Calu3 (cell line): ENCODE measurements around the gene GAS2. TPM values are rescaled to one million over a fixed set of nuclear protein-coding genes. Genes with fewer than 3 reads are reported as not detected.

ENCODE experiments used
- Bru-seq: library from RNA; stranded (reverse); fragments of 400-500 nt; gene quantifications from one replicate; lab custom pipeline; 2021; lab: Mats Ljungman, UMichigan
- BruChase-seq, 2 experiments: library from RNA; stranded (reverse); fragments of 400-500 nt; gene quantifications; one replicate each; lab custom pipeline; 2021; lab: Mats Ljungman, UMichigan
- BruUV-seq: library from RNA; stranded (reverse); fragments of 400-500 nt; replicated peaks from 2 replicates; lab custom pipeline; 2021; lab: Mats Ljungman, UMichigan
- CTCF ChIA-PET: fragments of 300-600 bp; sonication (Branson Sonifier 250); formaldehyde crosslinking; loops from one replicate; lab custom pipeline; 2022; ENCODE audit warnings: antibody characterized with exemption; lab: Charles Lee
- DNase-seq: peaks from one replicate; pipeline ENCODE4 v3.0.0; 2022
- H3K27ac Mint-ChIP-seq: one replicate; pipeline ENCODE4 v1.8.0; 2022; ENCODE audit warnings: mixed read lengths; ENCODE audit not compliant: unreplicated experiment
- H3K27me3 Mint-ChIP-seq: one replicate; pipeline ENCODE4 v1.8.0; 2022; ENCODE audit warnings: mixed read lengths; ENCODE audit not compliant: unreplicated experiment
- H3K36me3 Mint-ChIP-seq: one replicate; pipeline ENCODE4 v1.8.0; 2022; ENCODE audit warnings: mild to moderate bottlenecking, moderate library complexity, mixed read lengths; ENCODE audit not compliant: insufficient read depth, unreplicated experiment
- H3K4me1 Mint-ChIP-seq: one replicate; pipeline ENCODE4 v1.8.0; 2022; ENCODE audit warnings: mild to moderate bottlenecking, low read depth, mixed read lengths; ENCODE audit not compliant: unreplicated experiment
- H3K4me3 Mint-ChIP-seq: one replicate; pipeline ENCODE4 v1.8.0; 2022; ENCODE audit warnings: mild to moderate bottlenecking, low read depth, moderate library complexity, mixed read lengths; ENCODE audit not compliant: unreplicated experiment
- H3K9me3 Mint-ChIP-seq: one replicate; pipeline ENCODE4 v1.8.0; 2022; ENCODE audit warnings: low read depth, mixed read lengths; ENCODE audit not compliant: unreplicated experiment
- intact Hi-C: fragments of 100-400 bp; cut with micrococcal nuclease; formaldehyde crosslinking; loops from one replicate; pipeline ENCODE4 v1.10.0; 2022; ENCODE audit not compliant: unreplicated experiment
- long read RNA-seq: library from polyadenylated mRNA; stranded (forward); transcript quantifications from one replicate; pipeline ENCODE4 v2.0.0, GENCODE V29; 2022
- total RNA-seq: library from RNA; stranded (reverse); gene quantifications from 2 replicates; pipeline ENCODE4 v1.2.3, GENCODE V29; 2022
- TF ChIP-seq, protein P1 (sequence below): fragments of 200-600 bp; IDR thresholded peaks from one replicate; pipeline ENCODE4 v1.8.0; 2022; ENCODE audit warnings: antibody characterized with exemption; ENCODE audit not compliant: unreplicated experiment

GAS2 gene
- total RNA-seq = 3.8 and 3.9 TPM in 2 replicates
- Bru-seq, nascent RNA = percentile 34 among the genes with signal in this experiment
- percentile 37 among the genes with signal in this experiment for BruChase-seq, experiment 1, labeled RNA remaining after a 6-hour chase
- BruChase-seq, experiment 2, labeled RNA remaining after a 2-hour chase = percentile 33 among the genes with signal in this experiment
- long read RNA-seq, transcript GAS2-211 (1 exons, 895 nt) = major isoform, 5 of 6 reads
- long read RNA-seq, partial matches to known transcripts = 1 of 6 reads
- long read RNA-seq, other reads (novel, unspliced or antisense) = 0 of 6 reads

DNA sequence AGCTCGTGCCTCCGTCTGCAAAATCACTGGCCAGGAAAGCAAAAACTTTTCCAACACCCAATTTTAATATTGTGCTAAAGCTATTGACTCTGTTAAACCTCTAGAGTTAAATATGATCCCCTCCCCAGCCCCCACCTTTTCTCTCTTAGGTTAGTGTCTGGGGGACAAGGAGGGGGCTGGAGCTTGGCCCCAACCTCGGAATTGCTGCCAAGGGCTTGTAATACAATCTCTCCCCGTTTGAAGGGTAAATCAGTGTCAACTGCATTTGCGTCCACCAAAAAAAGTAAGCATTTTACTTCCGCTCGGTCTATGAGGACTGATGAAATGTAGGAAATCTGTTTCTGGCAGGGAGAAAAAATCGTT lies at the start of gene GAS2:
TSS of gene GAS2 (plus strand) at position 287 of the 363 bp plus-strand sequence. CDS start 8,259 bp downstream, outside the sequence.
- Mint-ChIP-seq H3K4me1 (peaks cover 19% of the 10 kb centered on the region), H3K27ac (peak within 1 kb of the TSS; percentile 54), H3K36me3 (peaks cover 16% of the 10 kb centered on the region), H3K4me3 (peak within 1 kb of the TSS; percentile 81), H3K9me3 (no peaks in the 10 kb centered on the region), H3K27me3 (no peaks in the 10 kb centered on the region)
- CTCF ChIA-PET = interaction anchor here (0.6 kb wide), 1 partner anchor 9 kb away, joined by 3 read pairs; no protein-coding TSS in a partner anchor
- DNase-seq = no peak
- intact Hi-C loops = loop anchor here (5.0 kb wide), 2 partner anchors 39 to 334 kb away; partner anchors contain the start of gene FANCF
- TF ChIP-seq, protein P1, sequence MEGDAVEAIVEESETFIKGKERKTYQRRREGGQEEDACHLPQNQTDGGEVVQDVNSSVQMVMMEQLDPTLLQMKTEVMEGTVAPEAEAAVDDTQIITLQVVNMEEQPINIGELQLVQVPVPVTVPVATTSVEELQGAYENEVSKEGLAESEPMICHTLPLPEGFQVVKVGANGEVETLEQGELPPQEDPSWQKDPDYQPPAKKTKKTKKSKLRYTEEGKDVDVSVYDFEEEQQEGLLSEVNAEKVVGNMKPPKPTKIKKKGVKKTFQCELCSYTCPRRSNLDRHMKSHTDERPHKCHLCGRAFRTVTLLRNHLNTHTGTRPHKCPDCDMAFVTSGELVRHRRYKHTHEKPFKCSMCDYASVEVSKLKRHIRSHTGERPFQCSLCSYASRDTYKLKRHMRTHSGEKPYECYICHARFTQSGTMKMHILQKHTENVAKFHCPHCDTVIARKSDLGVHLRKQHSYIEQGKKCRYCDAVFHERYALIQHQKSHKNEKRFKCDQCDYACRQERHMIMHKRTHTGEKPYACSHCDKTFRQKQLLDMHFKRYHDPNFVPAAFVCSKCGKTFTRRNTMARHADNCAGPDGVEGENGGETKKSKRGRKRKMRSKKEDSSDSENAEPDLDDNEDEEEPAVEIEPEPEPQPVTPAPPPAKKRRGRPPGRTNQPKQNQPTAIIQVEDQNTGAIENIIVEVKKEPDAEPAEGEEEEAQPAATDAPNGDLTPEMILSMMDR = no peak
- no TSS peak for BruUV-seq

DNA sequence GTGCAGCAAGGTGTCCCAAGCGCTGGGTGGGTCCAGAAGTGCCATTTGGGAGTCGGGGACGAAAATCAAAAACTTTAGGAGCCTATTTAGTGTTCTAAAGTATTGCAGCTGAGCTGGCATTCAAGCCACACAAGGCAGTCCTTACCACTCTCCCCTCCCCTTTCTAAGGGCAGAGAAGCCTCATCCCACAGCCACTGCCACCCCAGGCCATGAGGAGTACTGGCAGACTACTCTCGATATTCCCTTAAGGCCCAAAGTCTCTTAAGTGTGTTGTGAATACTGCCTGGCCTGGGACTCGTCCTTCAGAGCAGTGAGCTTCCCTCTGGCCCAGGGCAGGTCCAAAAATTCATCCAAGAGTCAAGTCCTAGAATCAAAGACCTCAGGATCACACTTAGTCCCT lies 48.5 kb upstream of the GAS2 start:
- no peaks in the 10 kb centered on the region for H3K27me3 Mint-ChIP-seq
- H3K36me3 Mint-ChIP-seq = no peaks in the 10 kb centered on the region
- no TSS peak for BruUV-seq
- DNase-seq = no peak
- no peak overlapping the region for H3K27ac Mint-ChIP-seq
- CTCF ChIA-PET = no interaction called here
- H3K4me1 Mint-ChIP-seq = no peaks in the 10 kb centered on the region
- intact Hi-C loops = no loop called here
- peaks cover 8% of the 10 kb centered on the region for H3K9me3 Mint-ChIP-seq
- TF ChIP-seq, protein P1 = no peak
- H3K4me3 Mint-ChIP-seq = no peak overlapping the region

DNA sequence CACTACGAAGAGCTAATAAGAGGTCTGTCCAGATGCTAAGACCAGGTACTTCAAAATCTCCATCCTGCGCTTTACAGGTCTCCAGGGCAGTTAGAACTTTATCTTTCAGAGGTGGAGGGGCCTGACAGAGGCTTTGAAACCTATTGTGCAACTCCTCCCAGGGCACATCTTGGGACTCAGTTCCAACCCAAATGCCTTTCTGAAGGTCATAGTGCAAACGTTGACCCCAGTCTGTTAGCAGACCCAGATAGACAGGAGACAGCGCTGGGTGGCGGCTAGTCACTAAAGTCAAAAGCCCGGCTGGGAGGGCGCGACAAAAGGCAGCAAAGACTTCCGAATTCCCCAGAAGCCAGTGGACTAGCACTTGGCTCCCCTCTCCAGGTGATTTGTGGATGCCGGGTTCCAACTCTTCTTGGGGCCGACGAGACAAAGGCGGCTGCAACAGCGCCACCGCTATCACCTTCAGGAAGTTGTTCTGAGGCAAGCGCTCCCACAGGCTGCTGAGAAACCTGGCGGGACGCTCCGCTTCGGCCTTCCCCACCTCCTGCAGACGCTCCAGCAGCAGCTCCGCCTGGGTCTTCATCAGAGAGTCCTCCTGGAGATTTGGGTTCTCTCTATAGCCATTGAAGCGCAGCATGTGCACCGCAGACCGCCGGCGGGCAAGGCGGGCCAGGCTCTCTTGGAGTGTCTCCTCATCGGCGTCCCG lies 41.5 kb upstream of the GAS2 start:
- peak overlapping the region; percentile 98 for H3K27ac Mint-ChIP-seq
- BruUV-seq = no TSS peak
- H3K27me3 Mint-ChIP-seq = no peaks in the 10 kb centered on the region
- CTCF ChIA-PET = interaction anchor here (0.6 kb wide), 1 partner anchor 131 kb away, joined by 4 read pairs; no protein-coding TSS in a partner anchor
- no peaks in the 10 kb centered on the region for H3K4me1 Mint-ChIP-seq
- intact Hi-C loops = loop anchor here (5.0 kb wide), 1 partner anchor 42 kb away; the partner anchor contains the start of gene GAS2
- H3K9me3 Mint-ChIP-seq = peaks cover under 1% of the 10 kb centered on the region
- peaks cover 23% of the 10 kb centered on the region for H3K36me3 Mint-ChIP-seq
- TF ChIP-seq, protein P1 = no peak
- DNase-seq = peak; percentile 70
- peak overlapping the region; percentile 99 for H3K4me3 Mint-ChIP-seq

DNA sequence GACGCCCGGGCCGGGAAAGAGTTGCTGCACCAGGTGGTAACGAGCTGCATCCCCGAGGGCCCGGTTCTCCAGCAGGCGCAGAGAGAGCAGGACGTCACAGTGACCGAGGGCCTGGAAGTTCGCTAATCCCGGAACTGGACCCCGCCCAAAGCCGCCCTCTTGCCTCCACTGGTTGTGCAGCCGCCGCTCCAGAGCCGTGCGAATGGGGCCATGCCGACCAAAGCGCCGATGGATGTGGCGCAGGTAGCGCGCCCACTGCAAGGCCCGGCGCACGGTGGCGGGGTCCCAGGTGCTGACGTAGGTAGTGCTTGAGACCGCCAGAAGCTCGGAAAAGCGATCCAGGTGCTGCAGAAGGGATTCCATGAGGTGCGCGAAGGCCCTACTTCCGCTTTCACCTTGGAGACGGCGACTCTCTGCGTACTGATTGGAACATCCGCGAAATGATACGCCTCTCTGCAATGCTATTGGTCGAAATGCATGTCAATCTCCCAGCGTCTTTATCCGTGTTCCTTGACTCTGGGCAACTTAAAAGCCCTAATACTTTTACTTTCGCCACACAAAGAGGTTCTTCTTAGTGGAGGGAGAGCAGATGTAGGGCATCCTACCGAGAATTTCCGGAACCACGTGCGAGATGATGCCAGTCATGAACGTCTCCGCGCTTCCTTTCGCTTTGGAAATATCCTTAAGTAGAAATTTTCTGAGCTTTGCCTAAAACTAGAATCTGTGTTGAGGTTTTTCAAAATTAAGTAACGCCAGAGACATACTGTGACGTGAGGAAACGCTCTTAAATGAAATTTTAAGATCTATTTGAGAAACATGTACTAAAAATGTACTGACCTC lies 40.7 kb upstream of the GAS2 start, which contains the start of gene FANCF:
TSS of gene FANCF (minus strand) at position 376 of the 840 bp plus-strand sequence. CDS start at position 363, 13 bp downstream.
- H3K4me3 Mint-ChIP-seq = peak within 1 kb of the TSS; percentile 99
- intact Hi-C loops = loop anchor here (5.0 kb wide), 1 partner anchor 42 kb away; the partner anchor contains the start of gene GAS2
- no peaks in the 10 kb centered on the region for H3K27me3 Mint-ChIP-seq
- no peaks in the 10 kb centered on the region for H3K9me3 Mint-ChIP-seq
- peak within 1 kb of the TSS; percentile 98 for H3K27ac Mint-ChIP-seq
- CTCF ChIA-PET = interaction anchor here (0.6 kb wide), 1 partner anchor 132 kb away, joined by 4 read pairs; no protein-coding TSS in a partner anchor
- TSS peak; percentile 90 for BruUV-seq
- H3K4me1 Mint-ChIP-seq = no peaks in the 10 kb centered on the region
- peak; percentile 92 for DNase-seq
- peaks cover 23% of the 10 kb centered on the region for H3K36me3 Mint-ChIP-seq
- TF ChIP-seq, protein P1 = no peak
